Activated CD8-positive, alpha-beta T cell treated with anti-CD3 and anti-CD28 coated beads, Interleukin-2, amount 10 ng/mL, durations not matched to agents 7 days and 5 days (primary cell): ENCODE measurements around the gene BOD1. TPM values are rescaled to one million over a fixed set of nuclear protein-coding genes. Genes with fewer than 3 reads are reported as not detected.

Source experiments
- ATAC-seq: fragments of 150-1000 bp; cut with Tn5 transposase; one replicate; pipeline ENCODE4 v1.10.0; 2021; ENCODE audit warnings: moderate library complexity
- CTCF ChIA-PET: fragments of 350-600 bp; sonication (Branson Sonifier 250); formaldehyde crosslinking; loops from one replicate; lab custom pipeline; 2021; ENCODE audit warnings: antibody characterized with exemption; lab: Charles Lee
- POLR2A ChIA-PET: fragments of 350-600 bp; sonication (Branson Sonifier 250); formaldehyde crosslinking; loops from one replicate; lab custom pipeline; 2021; ENCODE audit warnings: antibody characterized with exemption; lab: Charles Lee
- DNase-seq: peaks from one replicate; pipeline ENCODE4 v3.0.0-alpha.2; 2020
- H3K27ac Mint-ChIP-seq: one replicate; pipeline ENCODE4 v1.8.0; 2021; ENCODE audit warnings: mild to moderate bottlenecking, mixed read lengths
- H3K27me3 Mint-ChIP-seq: one replicate; pipeline ENCODE4 v1.8.0; 2021; ENCODE audit warnings: low read depth, mixed read lengths
- H3K36me3 Mint-ChIP-seq: one replicate; pipeline ENCODE4 v1.8.0; 2021; ENCODE audit warnings: low read depth, mixed read lengths
- H3K4me1 Mint-ChIP-seq: one replicate; pipeline ENCODE4 v1.8.0; 2021; ENCODE audit warnings: low read depth, mixed read lengths
- H3K4me3 Mint-ChIP-seq: one replicate; pipeline ENCODE4 v1.8.0; 2021; ENCODE audit warnings: mild to moderate bottlenecking, mixed read lengths
- H3K9me3 Mint-ChIP-seq: one replicate; pipeline ENCODE4 v1.8.0; 2022; ENCODE audit warnings: mixed read lengths; ENCODE audit not compliant: insufficient read depth
- total RNA-seq, 2 experiments: library from RNA; stranded (reverse); gene quantifications; one replicate each; pipeline ENCODE4 v1.2.3, GENCODE V29; 2021

BOD1 gene
- total RNA-seq, 2 experiments from 2014 or later = 14.0 to 20.3 TPM

- no peak for ATAC-seq
- H3K27ac Mint-ChIP-seq = no peak overlapping the region
- ChIA-PET POLR2A (no interaction called here), CTCF (no interaction called here)
- H3K4me1 Mint-ChIP-seq = no peaks in the 10 kb centered on the region
- H3K36me3 Mint-ChIP-seq = no peaks in the 10 kb centered on the region
- peaks cover 8% of the 10 kb centered on the region for H3K9me3 Mint-ChIP-seq
- DNase-seq = no peak
- H3K27me3 Mint-ChIP-seq = peaks cover 18% of the 10 kb centered on the region
- H3K4me3 Mint-ChIP-seq = no peak overlapping the region
Measured at GRCh38 chr5:173648308-173648866, 31.9 kb upstream of the BOD1 start.

- Mint-ChIP-seq H3K27ac (no peak overlapping the region), H3K36me3 (no peaks in the 10 kb centered on the region), H3K27me3 (peaks cover 12% of the 10 kb centered on the region), H3K4me1 (no peaks in the 10 kb centered on the region), H3K4me3 (no peak overlapping the region), H3K9me3 (no peaks in the 10 kb centered on the region)
- POLR2A ChIA-PET = no interaction called here
- ATAC-seq (no peak), DNase-seq (no peak)
- CTCF ChIA-PET = no interaction called here
Measured at GRCh38 chr5:173646692-173647091, 30.2 kb upstream of the BOD1 start.

- H3K27me3 Mint-ChIP-seq = peaks cover 12% of the 10 kb centered on the region
- ChIA-PET POLR2A (no interaction called here), CTCF (interaction anchor here (1.5 kb wide), 1 partner anchor 30 kb away, joined by 4 read pairs; the partner anchor contains the start of gene BOD1)
- H3K9me3 Mint-ChIP-seq = no peaks in the 10 kb centered on the region
- H3K4me3 Mint-ChIP-seq = no peak overlapping the region
- H3K27ac Mint-ChIP-seq = no peak overlapping the region
- ATAC-seq (no peak), DNase-seq (no peak)
- H3K36me3 Mint-ChIP-seq = no peaks in the 10 kb centered on the region
- H3K4me1 Mint-ChIP-seq = no peaks in the 10 kb centered on the region
Measured at GRCh38 chr5:173645890-173646574, 29.6 kb upstream of the BOD1 start.

GRCh38 chr5:173645437-173645807 is 29.0 kb upstream of the BOD1 start:
- ChIA-PET CTCF (interaction anchor here (0.6 to 1.5 kb wide), 2 partner anchors 29 to 1950 kb away, joined by 4 read pairs; partner anchors contain the start of gene BOD1), POLR2A (no interaction called here)
- H3K9me3 Mint-ChIP-seq = no peaks in the 10 kb centered on the region
- no peak for ATAC-seq
- peaks cover 6% of the 10 kb centered on the region for H3K27me3 Mint-ChIP-seq
- H3K4me1 Mint-ChIP-seq = no peaks in the 10 kb centered on the region
- no peak overlapping the region for H3K27ac Mint-ChIP-seq
- no peaks in the 10 kb centered on the region for H3K36me3 Mint-ChIP-seq
- no peak for DNase-seq
- no peak overlapping the region for H3K4me3 Mint-ChIP-seq

GRCh38 chr5:173644673-173645436 is 28.4 kb upstream of the BOD1 start:
- Mint-ChIP-seq H3K27me3 (peaks cover under 1% of the 10 kb centered on the region), H3K27ac (no peak overlapping the region), H3K36me3 (no peaks in the 10 kb centered on the region), H3K4me1 (no peaks in the 10 kb centered on the region), H3K4me3 (no peak overlapping the region), H3K9me3 (no peaks in the 10 kb centered on the region)
- CTCF ChIA-PET = interaction anchor here (0.6 to 1.5 kb wide), 2 partner anchors 29 to 1951 kb away, joined by 4 read pairs; partner anchors contain the start of gene BOD1
- ATAC-seq = no peak
- POLR2A ChIA-PET = no interaction called here
- DNase-seq = no peak

- Mint-ChIP-seq H3K9me3 (no peaks in the 10 kb centered on the region), H3K36me3 (no peaks in the 10 kb centered on the region), H3K27ac (no peak overlapping the region), H3K4me3 (no peak overlapping the region), H3K4me1 (no peaks in the 10 kb centered on the region), H3K27me3 (no peaks in the 10 kb centered on the region)
- POLR2A ChIA-PET = no interaction called here
- no peak for DNase-seq
- no peak for ATAC-seq
- CTCF ChIA-PET = no interaction called here
Measured at GRCh38 chr5:173643964-173644363, 27.5 kb upstream of the BOD1 start.

- no peaks in the 10 kb centered on the region for H3K9me3 Mint-ChIP-seq
- H3K4me3 Mint-ChIP-seq = no peak overlapping the region
- H3K36me3 Mint-ChIP-seq = no peaks in the 10 kb centered on the region
- no peak for DNase-seq
- no peak for ATAC-seq
- ChIA-PET POLR2A (no interaction called here), CTCF (no interaction called here)
- no peaks in the 10 kb centered on the region for H3K4me1 Mint-ChIP-seq
- H3K27ac Mint-ChIP-seq = no peak overlapping the region
- no peaks in the 10 kb centered on the region for H3K27me3 Mint-ChIP-seq
Measured at GRCh38 chr5:173642895-173643481, 26.5 kb upstream of the BOD1 start.

- ATAC-seq (no peak), DNase-seq (no peak)
- no peaks in the 10 kb centered on the region for H3K9me3 Mint-ChIP-seq
- H3K4me3 Mint-ChIP-seq = no peak overlapping the region
- CTCF ChIA-PET = no interaction called here
- H3K36me3 Mint-ChIP-seq = no peaks in the 10 kb centered on the region
- H3K4me1 Mint-ChIP-seq = no peaks in the 10 kb centered on the region
- H3K27me3 Mint-ChIP-seq = no peaks in the 10 kb centered on the region
- H3K27ac Mint-ChIP-seq = no peak overlapping the region
- POLR2A ChIA-PET = no interaction called here
Measured at GRCh38 chr5:173642191-173642816, 25.9 kb upstream of the BOD1 start.

- no peaks in the 10 kb centered on the region for H3K27me3 Mint-ChIP-seq
- no peaks in the 10 kb centered on the region for H3K4me1 Mint-ChIP-seq
- CTCF ChIA-PET = no interaction called here
- ATAC-seq (no peak), DNase-seq (no peak)
- no peak overlapping the region for H3K27ac Mint-ChIP-seq
- no peaks in the 10 kb centered on the region for H3K36me3 Mint-ChIP-seq
- H3K9me3 Mint-ChIP-seq = no peaks in the 10 kb centered on the region
- no peak overlapping the region for H3K4me3 Mint-ChIP-seq
- POLR2A ChIA-PET = no interaction called here
Measured at GRCh38 chr5:173640156-173640804, 23.8 kb upstream of the BOD1 start.

- Mint-ChIP-seq H3K4me1 (no peaks in the 10 kb centered on the region), H3K4me3 (no peak overlapping the region), H3K27me3 (no peaks in the 10 kb centered on the region), H3K9me3 (no peaks in the 10 kb centered on the region), H3K27ac (no peak overlapping the region), H3K36me3 (no peaks in the 10 kb centered on the region)
- no peak for DNase-seq
- POLR2A ChIA-PET = no interaction called here
- CTCF ChIA-PET = no interaction called here
- no peak for ATAC-seq
Measured at GRCh38 chr5:173638126-173639040, 21.9 kb upstream of the BOD1 start.
